Type B pancreatic cell (in vitro differentiated cells): ENCODE data around the gene CYS1. TPM values are rescaled to one million over a fixed set of nuclear protein-coding genes. Genes with fewer than 3 reads are reported as not detected.

Experiments
- DNase-seq: peaks from one replicate; pipeline ENCODE4 v3.0.0; 2021; ENCODE audit warnings: mixed read lengths; ENCODE audit not compliant: unreplicated experiment; ENCODE audit errors: extremely low spot score
- H3K27ac Mint-ChIP-seq: 2 replicates; pipeline ENCODE4 v1.8.0; 2021; ENCODE audit warnings: mild to moderate bottlenecking, mixed read lengths
- H3K27me3 Mint-ChIP-seq: 2 replicates; pipeline ENCODE4 v1.8.0; 2021; ENCODE audit warnings: mixed read lengths
- H3K36me3 Mint-ChIP-seq: 2 replicates; pipeline ENCODE4 v1.8.0; 2021; ENCODE audit warnings: mixed read lengths
- H3K4me1 Mint-ChIP-seq: one replicate; pipeline ENCODE4 v1.8.0; 2021; ENCODE audit warnings: mixed read lengths; ENCODE audit not compliant: unreplicated experiment
- H3K4me3 Mint-ChIP-seq: 2 replicates; pipeline ENCODE4 v1.8.0; 2021; ENCODE audit warnings: mild to moderate bottlenecking, mixed read lengths
- H3K9me3 Mint-ChIP-seq: 2 replicates; pipeline ENCODE4 v1.8.0; 2021; ENCODE audit warnings: mixed read lengths
- total RNA-seq: library from RNA; stranded (reverse); gene quantifications from 2 replicates; pipeline ENCODE4 v1.2.1, GENCODE V29; 2021; ENCODE audit warnings: low replicate concordance
- TF ChIP-seq, protein P1 (sequence below): fragments of 200-600 bp; sonication (generic); conservative IDR thresholded peaks from 2 replicates; pipeline ENCODE4 v1.5.0; 2021; ENCODE audit warnings: antibody characterized with exemption, mild to moderate bottlenecking

The CYS1 gene
- total RNA-seq, 1 donor from 2014 or later = 0.94 TPM

DNA sequence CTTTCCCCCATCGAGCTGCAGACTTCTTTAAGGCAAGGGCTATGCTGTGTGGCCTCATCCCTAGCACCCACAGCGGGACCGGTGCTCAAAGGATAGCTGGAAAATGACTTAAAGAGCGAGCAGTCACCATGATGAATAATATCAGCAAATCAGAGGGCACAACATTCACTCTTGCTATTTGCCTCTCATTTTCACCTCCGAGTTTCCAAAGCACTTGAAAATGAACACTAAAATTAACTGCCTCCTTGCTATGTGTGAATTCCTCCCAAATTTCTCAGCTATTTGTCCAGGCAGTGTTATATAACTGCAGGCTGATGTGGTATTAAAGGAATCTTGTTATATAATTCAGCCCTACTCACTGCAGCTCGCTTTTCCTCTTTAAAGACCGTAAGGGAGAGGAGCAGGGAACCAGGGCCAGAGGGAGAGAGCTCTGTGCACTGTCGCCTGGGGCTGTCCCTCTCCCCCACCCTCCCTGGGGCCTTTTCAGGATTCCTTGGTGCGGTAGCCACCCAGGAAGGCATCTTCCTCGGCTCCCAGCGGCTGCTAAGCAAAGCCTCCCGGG, 1.4 kb downstream of the CYS1 start:
- Mint-ChIP-seq H3K9me3 (no peaks in the 10 kb centered on the region), H3K36me3 (no peaks in the 10 kb centered on the region), H3K4me3 (peak overlapping the region; percentile 84), H3K27me3 (peaks cover 84% of the 10 kb centered on the region), H3K27ac (peak overlapping the region; percentile 46), H3K4me1 (peaks cover 18% of the 10 kb centered on the region)
- no peak for DNase-seq
- TF ChIP-seq, protein P1, sequence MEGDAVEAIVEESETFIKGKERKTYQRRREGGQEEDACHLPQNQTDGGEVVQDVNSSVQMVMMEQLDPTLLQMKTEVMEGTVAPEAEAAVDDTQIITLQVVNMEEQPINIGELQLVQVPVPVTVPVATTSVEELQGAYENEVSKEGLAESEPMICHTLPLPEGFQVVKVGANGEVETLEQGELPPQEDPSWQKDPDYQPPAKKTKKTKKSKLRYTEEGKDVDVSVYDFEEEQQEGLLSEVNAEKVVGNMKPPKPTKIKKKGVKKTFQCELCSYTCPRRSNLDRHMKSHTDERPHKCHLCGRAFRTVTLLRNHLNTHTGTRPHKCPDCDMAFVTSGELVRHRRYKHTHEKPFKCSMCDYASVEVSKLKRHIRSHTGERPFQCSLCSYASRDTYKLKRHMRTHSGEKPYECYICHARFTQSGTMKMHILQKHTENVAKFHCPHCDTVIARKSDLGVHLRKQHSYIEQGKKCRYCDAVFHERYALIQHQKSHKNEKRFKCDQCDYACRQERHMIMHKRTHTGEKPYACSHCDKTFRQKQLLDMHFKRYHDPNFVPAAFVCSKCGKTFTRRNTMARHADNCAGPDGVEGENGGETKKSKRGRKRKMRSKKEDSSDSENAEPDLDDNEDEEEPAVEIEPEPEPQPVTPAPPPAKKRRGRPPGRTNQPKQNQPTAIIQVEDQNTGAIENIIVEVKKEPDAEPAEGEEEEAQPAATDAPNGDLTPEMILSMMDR = no peak

DNA sequence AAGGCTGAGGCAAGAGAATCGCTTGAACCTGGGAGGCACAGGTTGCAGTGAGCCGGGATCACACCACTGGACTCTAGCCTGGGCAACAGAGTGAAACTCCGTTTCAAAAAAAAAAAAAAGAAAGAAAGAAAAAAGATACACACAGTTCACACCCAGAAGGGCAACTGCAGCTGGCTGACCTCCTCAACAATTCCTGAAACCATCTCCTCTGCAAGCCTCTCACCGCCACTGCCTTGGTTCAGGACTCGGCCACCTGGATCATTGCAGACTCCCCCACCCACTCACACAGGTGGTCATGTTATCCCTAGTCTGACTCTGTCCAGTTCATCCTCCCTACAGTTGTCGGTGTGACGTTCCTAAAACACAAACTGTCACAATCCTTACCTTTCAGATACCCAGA, 2.2 kb downstream of the CYS1 start:
- TF ChIP-seq, protein P1 = no peak
- Mint-ChIP-seq H3K4me3 (peak overlapping the region; percentile 84), H3K27ac (no peak overlapping the region), H3K27me3 (peaks cover 83% of the 10 kb centered on the region), H3K4me1 (peaks cover 14% of the 10 kb centered on the region), H3K9me3 (no peaks in the 10 kb centered on the region), H3K36me3 (no peaks in the 10 kb centered on the region)
- DNase-seq = no peak

DNA sequence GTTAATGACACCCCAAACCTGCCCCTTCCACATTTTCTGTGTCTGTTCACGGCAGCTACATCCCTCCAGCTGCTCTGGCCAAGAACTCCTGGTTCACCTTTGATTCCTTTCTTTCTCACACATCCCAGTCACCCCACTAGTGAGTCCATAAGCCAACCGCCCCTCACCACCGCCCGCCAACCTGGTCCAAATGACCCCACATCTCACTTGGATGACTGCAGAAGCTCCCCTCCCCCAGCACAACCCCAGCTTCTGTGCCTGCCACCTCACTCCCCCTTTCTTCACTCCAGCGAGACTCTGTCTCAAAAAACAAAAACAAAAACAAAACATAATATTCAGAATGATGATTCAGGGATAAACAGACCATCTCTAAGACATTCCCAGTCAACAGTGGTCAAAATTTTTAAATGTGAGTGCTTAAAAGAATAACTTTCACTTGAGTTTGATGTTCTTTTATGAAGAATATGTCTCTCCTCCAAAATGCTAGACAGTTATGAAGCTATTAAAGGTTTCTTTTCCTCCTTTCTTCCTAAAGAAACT, 3.2 kb downstream of the CYS1 start:
- DNase-seq = no peak
- peaks cover 78% of the 10 kb centered on the region for H3K27me3 Mint-ChIP-seq
- no peaks in the 10 kb centered on the region for H3K9me3 Mint-ChIP-seq
- H3K27ac Mint-ChIP-seq = peak overlapping the region; percentile 17
- peaks cover 18% of the 10 kb centered on the region for H3K4me1 Mint-ChIP-seq
- TF ChIP-seq, protein P1 = no peak
- H3K4me3 Mint-ChIP-seq = no peak overlapping the region
- no peaks in the 10 kb centered on the region for H3K36me3 Mint-ChIP-seq

DNA sequence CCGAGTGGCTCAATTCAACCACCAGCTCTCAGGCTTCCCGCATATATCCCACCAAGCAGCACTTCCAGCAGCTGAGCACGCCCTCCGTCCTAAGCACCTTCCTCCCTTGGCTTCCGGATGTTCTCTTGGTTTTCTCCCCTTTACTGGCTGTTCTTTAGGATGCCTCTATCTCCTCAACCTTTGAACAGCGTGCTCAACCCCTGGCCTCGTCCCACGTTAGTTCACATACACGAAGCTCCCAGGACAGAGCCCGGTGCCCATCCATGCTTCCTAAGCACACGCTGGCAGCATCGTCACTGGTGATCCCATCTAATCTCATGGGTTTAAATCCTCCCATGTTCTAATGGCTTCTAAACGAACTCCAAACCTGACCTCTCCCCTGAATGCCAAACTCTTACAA, 3.7 kb downstream of the CYS1 start:
- TF ChIP-seq, protein P1 = no peak
- Mint-ChIP-seq H3K27me3 (peaks cover 72% of the 10 kb centered on the region), H3K27ac (no peak overlapping the region), H3K9me3 (no peaks in the 10 kb centered on the region), H3K36me3 (no peaks in the 10 kb centered on the region), H3K4me3 (no peak overlapping the region), H3K4me1 (peaks cover 18% of the 10 kb centered on the region)
- DNase-seq = no peak

DNA sequence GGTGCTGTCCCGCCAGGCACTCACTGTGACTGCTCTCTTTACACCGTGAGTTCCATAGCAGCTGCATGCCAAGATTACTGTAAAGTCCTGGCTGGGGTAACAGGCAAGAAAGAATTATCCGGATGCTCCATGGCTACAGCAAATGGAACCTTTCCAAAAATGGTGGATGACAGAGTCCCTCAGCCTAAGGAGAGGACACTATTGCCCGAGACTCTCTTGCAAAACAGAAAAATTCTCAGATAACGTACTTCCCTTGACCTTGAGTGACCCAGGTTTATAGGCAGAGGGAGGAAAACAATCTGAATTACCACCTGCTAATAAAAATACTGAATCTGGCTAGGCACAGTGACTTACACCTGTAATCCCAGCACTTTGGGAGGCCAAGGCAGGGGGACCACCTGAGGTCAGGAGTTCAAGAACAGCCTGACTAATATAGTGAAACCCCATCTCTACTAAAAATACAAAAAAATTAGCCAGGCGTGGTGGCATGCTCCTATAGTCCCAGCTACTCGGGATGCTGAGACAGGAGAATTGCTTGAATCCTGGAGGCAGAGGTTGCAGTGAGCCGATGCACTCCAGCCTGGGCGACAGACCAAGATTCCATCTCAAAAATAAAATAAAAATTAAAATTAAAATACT, 4.5 kb downstream of the CYS1 start:
- Mint-ChIP-seq H3K27ac (no peak overlapping the region), H3K9me3 (no peaks in the 10 kb centered on the region), H3K4me1 (peaks cover 14% of the 10 kb centered on the region), H3K27me3 (peaks cover 64% of the 10 kb centered on the region), H3K4me3 (no peak overlapping the region), H3K36me3 (no peaks in the 10 kb centered on the region)
- TF ChIP-seq, protein P1 = no peak
- no peak for DNase-seq
